Measurements from ENCODE around the gene CFAP299.
"Not testable (repeated sequence)": the region's sequence is repeated elsewhere in the genome, so short reads cannot be mapped to it uniquely, and the experiment has no call there.

CFAP299 gene

DNA sequence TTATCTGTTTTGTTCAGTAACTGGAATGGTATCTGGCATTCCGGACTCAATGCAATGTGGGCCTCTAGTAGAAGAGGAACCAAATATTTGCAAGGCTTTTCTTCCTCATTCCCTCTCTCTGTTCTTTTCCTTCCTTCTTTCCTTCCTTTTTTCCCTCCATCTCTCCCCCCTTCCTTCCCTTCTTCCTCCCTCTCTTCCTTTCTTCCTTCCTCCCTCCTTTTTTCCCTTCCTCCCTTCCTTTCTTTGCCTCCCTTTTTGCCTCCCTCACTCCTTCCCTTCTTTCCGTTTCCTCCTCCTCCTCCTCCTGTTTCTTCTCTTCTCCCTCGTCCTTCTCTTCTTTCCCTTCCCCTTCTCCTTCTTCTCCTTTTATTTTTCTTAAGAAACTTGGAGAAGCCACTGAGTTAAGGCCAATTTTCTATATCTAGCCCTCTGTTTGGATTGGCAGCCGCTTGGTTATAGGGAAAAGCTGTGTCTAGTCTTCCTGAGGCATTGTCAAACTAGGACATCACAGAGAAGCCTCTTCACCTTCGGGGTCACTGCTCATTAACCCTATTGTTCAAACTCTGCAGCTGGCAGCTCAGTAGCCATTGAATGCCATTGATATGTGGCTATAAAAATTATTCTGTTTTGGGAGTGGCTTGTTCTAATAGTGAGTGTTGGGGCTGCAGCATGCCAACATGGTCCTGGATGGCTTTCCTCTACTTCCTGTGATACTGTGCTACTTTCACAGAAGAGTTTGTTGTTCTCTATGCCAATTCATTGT lies 95.9 kb downstream of the CFAP299 start:
- no peak overlapping the region for H3K27ac Mint-ChIP-seq

GRCh38 chr4:80434238-80434637 lies 98.7 kb downstream of the CFAP299 start:
- Mint-ChIP-seq H3K9me3 (ENCODE audit: low read depth) (no peaks in the 10 kb centered on the region), H3K27ac (no peak overlapping the region), H3K4me1 (ENCODE audit: low read depth) (peaks cover 19% of the 10 kb centered on the region), H3K36me3 (peaks cover 5% of the 10 kb centered on the region), H3K27me3 (no peaks in the 10 kb centered on the region), H3K4me3 (no peak overlapping the region)

More for the DNA sequence above, 95.9 kb downstream of the CFAP299 start:
- no peaks in the 10 kb centered on the region for H3K9me3 Mint-ChIP-seq (ENCODE audit: low read depth)
- no peaks in the 10 kb centered on the region for H3K36me3 Mint-ChIP-seq
- H3K27me3 Mint-ChIP-seq = no peaks in the 10 kb centered on the region
- H3K4me1 Mint-ChIP-seq (ENCODE audit: low read depth) = peaks cover 7% of the 10 kb centered on the region
- H3K4me3 Mint-ChIP-seq = no peak overlapping the region

DNA sequence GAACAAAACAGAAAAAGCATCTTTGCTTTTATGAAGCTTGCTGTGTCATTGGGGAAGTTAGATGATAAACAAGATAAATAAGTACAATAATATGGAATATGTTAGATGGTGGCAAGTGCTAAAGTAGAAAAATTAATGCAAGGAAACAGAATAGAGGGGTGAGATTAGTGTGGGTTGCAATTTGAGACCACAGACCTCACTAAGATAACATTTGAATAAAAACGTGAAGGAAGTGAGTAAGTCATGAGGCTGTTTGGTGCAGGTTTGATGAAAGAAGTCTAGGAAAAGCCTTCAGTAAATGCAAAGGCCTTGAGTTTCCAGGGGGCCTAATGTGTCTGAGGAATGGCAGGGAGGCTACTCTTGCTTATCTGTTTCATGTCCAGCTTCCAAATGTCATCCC lies 102.5 kb downstream of the CFAP299 start:
- H3K27ac Mint-ChIP-seq = no peak overlapping the region
- no peaks in the 10 kb centered on the region for H3K27me3 Mint-ChIP-seq
- H3K4me1 Mint-ChIP-seq (ENCODE audit: low read depth) = peaks cover 36% of the 10 kb centered on the region
- H3K9me3 Mint-ChIP-seq (ENCODE audit: low read depth) = peaks cover 20% of the 10 kb centered on the region
- peaks cover 30% of the 10 kb centered on the region for H3K36me3 Mint-ChIP-seq
- no peak overlapping the region for H3K4me3 Mint-ChIP-seq

DNA sequence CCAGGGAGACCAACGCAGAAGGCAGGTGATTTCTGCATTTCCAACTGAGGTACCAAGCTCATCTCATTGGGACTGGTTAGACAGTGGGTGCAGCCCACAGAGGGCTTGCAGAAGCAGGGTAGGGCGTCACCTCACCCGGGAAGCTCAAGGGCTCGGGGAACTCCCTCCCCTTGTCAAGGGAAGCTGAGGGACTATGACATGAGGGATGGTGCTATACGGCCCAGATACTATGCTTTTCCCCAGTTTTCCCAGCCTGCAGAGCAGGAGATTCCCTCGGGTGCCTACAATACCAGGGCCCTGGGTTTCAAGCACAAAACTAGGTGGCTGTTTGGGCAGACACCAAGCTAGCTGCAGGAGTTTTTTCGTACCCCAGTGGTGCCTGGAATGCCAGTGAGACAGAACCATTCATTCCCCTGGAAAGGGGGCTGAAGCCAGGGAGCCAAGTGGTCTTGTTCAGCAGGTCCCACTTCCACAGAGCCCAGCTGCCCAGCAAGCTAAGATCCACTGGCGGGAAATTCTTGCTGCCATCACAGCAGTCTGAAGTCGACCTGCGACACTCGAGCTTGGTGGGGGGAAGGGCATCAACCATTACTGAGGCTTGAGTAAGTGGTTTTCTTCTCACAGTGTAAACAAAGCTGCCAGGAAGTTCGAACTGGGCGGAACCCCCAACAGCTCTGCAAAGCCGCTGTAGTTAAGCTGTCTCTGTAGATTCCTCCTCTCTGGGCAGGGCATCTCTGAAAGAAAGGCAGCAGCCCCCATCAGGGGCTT lies 103.9 kb downstream of the CFAP299 start:
- H3K27me3 Mint-ChIP-seq, H3K27ac Mint-ChIP-seq: not testable (repeated sequence)
- Mint-ChIP-seq H3K4me1 (ENCODE audit: low read depth) (peaks cover 32% of the 10 kb centered on the region), H3K36me3 (peaks cover 32% of the 10 kb centered on the region), H3K4me3 (peak overlapping the region; percentile 3), H3K9me3 (ENCODE audit: low read depth) (peaks cover 23% of the 10 kb centered on the region)

DNA sequence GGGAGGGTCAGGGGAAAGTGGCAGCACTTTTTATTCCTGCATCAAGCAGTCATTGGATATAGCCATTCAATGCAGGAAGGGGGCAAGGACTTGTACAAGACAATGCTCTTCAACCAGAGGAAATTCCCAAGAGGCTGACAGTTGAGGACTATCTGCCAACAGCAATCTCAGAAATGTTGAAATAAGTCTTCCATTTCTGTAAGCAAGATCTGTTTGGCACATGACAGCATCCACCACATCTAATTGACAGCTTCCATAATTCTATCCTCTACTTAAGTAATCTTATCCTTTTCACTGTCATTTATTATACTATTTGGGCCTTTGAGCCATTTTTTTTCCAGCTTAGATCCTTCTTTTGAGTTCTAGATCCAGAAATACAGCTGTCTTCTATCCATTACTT lies 110.7 kb downstream of the CFAP299 start:
- no peak overlapping the region for H3K27ac Mint-ChIP-seq
- H3K4me1 Mint-ChIP-seq (ENCODE audit: low read depth) = no peaks in the 10 kb centered on the region
- peaks cover 23% of the 10 kb centered on the region for H3K9me3 Mint-ChIP-seq (ENCODE audit: low read depth)
- H3K27me3 Mint-ChIP-seq = no peaks in the 10 kb centered on the region
- no peak overlapping the region for H3K4me3 Mint-ChIP-seq
- peaks cover 19% of the 10 kb centered on the region for H3K36me3 Mint-ChIP-seq

DNA sequence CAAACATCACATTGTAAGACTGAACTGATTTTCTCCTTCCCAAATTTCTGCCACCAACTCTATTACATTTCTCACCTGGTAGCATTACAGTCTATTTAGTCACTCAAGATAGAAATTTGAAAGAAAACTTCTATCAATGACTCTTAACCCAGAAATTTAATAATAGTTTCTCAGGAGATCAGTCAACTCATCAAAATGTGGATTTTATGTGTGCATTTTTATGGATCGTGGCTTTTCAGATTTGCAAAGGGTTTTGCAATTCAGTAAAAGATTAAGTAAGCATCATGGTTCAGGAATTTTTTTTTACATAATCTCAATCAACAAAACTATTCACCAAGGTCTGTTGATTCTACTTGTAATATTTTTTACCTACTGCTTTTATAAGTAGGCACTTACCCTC lies 111.1 kb downstream of the CFAP299 start:
- no peaks in the 10 kb centered on the region for H3K27me3 Mint-ChIP-seq
- H3K4me3 Mint-ChIP-seq = no peak overlapping the region
- H3K27ac Mint-ChIP-seq = no peak overlapping the region
- no peaks in the 10 kb centered on the region for H3K4me1 Mint-ChIP-seq (ENCODE audit: low read depth)
- H3K36me3 Mint-ChIP-seq = peaks cover 17% of the 10 kb centered on the region
- H3K9me3 Mint-ChIP-seq (ENCODE audit: low read depth) = peaks cover 19% of the 10 kb centered on the region

DNA sequence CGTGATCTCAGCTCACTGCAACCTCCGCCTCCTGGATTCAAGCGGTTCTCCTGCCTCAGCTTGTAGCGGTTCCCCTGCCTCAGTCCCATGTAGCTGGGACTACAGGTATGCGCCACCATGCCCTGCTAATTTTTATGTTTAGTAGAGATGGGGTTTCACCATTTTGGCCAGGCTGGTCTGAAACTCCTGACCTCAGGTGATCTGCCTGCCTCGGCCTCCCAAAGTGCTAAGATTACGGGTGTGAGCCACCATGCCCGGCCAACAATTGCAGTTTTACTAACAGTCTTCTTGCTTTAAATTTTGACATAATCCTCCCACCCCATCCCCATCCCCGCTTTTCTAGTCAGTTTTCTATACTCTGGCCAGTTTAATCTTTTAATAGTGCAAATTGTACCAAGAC lies 112.0 kb downstream of the CFAP299 start:
- Mint-ChIP-seq H3K27ac (no peak overlapping the region), H3K36me3 (peaks cover 13% of the 10 kb centered on the region), H3K9me3 (ENCODE audit: low read depth) (peaks cover 14% of the 10 kb centered on the region), H3K4me3 (no peak overlapping the region), H3K27me3 (no peaks in the 10 kb centered on the region), H3K4me1 (ENCODE audit: low read depth) (no peaks in the 10 kb centered on the region)

DNA sequence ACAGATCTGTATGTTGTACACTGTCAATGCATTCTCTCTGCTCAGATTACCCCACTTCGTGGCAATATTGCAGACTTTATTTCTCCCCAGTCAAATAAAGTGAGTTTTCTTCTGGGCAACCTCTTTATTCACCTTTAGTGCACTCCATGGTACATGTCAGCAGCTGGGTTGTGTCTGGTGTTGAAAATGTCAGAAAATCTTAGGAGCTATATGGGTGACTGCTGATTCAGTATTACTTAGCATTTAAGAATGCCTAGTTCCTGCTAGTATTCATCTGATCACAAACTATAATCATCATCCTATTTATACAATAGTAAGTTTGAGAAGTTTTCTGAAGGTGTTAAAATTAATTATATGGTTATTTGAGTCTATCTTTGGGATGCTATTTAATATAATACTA lies 112.5 kb downstream of the CFAP299 start:
- no peaks in the 10 kb centered on the region for H3K27me3 Mint-ChIP-seq
- H3K4me3 Mint-ChIP-seq = no peak overlapping the region
- H3K9me3 Mint-ChIP-seq (ENCODE audit: low read depth) = peaks cover 10% of the 10 kb centered on the region
- H3K36me3 Mint-ChIP-seq = peaks cover 10% of the 10 kb centered on the region
- no peak overlapping the region for H3K27ac Mint-ChIP-seq
- no peaks in the 10 kb centered on the region for H3K4me1 Mint-ChIP-seq (ENCODE audit: low read depth)

GRCh38 chr4:80452055-80452454 lies 116.5 kb downstream of the CFAP299 start:
- H3K4me1 Mint-ChIP-seq (ENCODE audit: low read depth) = no peaks in the 10 kb centered on the region
- no peak overlapping the region for H3K27ac Mint-ChIP-seq
- no peaks in the 10 kb centered on the region for H3K27me3 Mint-ChIP-seq
- H3K36me3 Mint-ChIP-seq = peaks cover 15% of the 10 kb centered on the region
- no peak overlapping the region for H3K4me3 Mint-ChIP-seq
- peaks cover 10% of the 10 kb centered on the region for H3K9me3 Mint-ChIP-seq (ENCODE audit: low read depth)

- Mint-ChIP-seq H3K9me3 (ENCODE audit: low read depth) (peaks cover 10% of the 10 kb centered on the region), H3K4me3 (no peak overlapping the region), H3K27ac (no peak overlapping the region), H3K4me1 (ENCODE audit: low read depth) (no peaks in the 10 kb centered on the region), H3K36me3 (peaks cover 15% of the 10 kb centered on the region), H3K27me3 (no peaks in the 10 kb centered on the region)
Measured at GRCh38 chr4:80452768-80453167, 117.2 kb downstream of the CFAP299 start.

DNA sequence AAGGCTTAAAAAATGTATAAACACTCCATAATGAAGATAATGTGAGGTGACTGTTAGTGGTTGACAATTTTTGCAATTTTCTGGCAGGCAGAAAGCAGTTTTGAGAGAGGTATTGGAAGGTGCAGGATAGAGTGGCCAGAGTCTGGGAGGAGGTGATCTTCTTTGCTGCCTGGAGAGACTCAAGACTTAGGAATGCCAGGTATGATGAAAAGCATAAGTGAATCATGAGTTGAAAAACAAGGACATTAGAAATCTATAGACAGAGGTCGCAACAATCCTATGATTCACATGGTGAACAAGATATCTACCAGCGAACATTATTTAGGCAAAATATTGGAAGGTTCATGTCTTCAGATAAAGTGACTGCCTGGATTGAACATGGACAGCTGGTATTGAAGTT lies 118.5 kb downstream of the CFAP299 start:
- Mint-ChIP-seq H3K36me3 (peaks cover 15% of the 10 kb centered on the region), H3K27ac (no peak overlapping the region), H3K4me3 (no peak overlapping the region), H3K27me3 (no peaks in the 10 kb centered on the region), H3K4me1 (ENCODE audit: low read depth) (no peaks in the 10 kb centered on the region), H3K9me3 (ENCODE audit: low read depth) (peaks cover 10% of the 10 kb centered on the region)

DNA sequence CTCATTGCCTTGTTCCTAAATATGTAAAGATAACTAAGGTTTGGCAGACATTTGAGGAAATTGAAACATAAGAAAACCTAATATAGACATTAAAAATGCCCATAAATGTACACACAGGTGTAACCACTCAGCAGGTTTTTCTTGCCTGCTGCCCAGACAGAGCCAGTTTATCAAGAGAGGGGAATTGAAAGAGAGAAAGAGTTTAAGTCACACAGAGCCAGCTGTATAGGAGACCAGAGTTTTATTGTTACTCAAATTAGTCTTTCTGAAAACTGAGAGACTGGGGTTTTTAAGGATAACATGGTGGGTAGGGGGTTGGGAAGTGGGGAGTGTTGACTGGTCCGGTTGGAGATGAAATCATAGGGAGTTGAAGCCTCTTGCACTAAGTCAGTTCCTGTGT lies 119.0 kb downstream of the CFAP299 start:
- Mint-ChIP-seq H3K27ac (no peak overlapping the region), H3K4me1 (ENCODE audit: low read depth) (peaks cover 2% of the 10 kb centered on the region), H3K36me3 (peaks cover 15% of the 10 kb centered on the region), H3K9me3 (ENCODE audit: low read depth) (peaks cover 10% of the 10 kb centered on the region), H3K27me3 (no peaks in the 10 kb centered on the region), H3K4me3 (no peak overlapping the region)

GRCh38 chr4:80459918-80460473 lies 124.5 kb downstream of the CFAP299 start:
- no peaks in the 10 kb centered on the region for H3K27me3 Mint-ChIP-seq
- no peak overlapping the region for H3K4me3 Mint-ChIP-seq
- H3K9me3 Mint-ChIP-seq (ENCODE audit: low read depth) = peaks cover 4% of the 10 kb centered on the region
- peaks cover 32% of the 10 kb centered on the region for H3K4me1 Mint-ChIP-seq (ENCODE audit: low read depth)
- peaks cover 10% of the 10 kb centered on the region for H3K36me3 Mint-ChIP-seq
- no peak overlapping the region for H3K27ac Mint-ChIP-seq

DNA sequence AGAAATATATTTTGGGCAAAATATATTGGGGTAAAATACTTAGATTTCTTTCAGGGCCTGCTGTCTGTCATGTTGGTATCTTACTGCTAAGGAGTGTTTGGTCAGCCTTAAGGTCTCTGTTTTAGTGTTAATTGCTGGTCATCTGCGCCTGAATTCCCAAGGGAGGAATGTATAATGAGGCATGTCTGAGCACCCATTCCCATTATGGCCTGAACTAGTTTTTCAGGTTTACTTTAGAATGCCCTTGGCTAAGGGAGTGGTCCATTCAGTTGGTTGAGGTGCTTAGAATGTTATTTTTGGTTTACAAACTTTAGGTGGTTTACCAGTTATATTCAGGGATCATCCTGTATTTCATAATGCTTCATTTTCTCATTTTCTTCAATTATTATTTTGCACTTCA lies 125.9 kb downstream of the CFAP299 start:
- Mint-ChIP-seq H3K4me1 (ENCODE audit: low read depth) (peaks cover 32% of the 10 kb centered on the region), H3K4me3 (no peak overlapping the region), H3K27me3 (no peaks in the 10 kb centered on the region), H3K27ac (no peak overlapping the region), H3K9me3 (ENCODE audit: low read depth) (peaks cover 4% of the 10 kb centered on the region), H3K36me3 (peaks cover 10% of the 10 kb centered on the region)

- Mint-ChIP-seq H3K9me3 (ENCODE audit: low read depth) (peaks cover 4% of the 10 kb centered on the region), H3K27me3 (no peaks in the 10 kb centered on the region), H3K4me3 (peak overlapping the region; percentile 78), H3K4me1 (ENCODE audit: low read depth) (peaks cover 32% of the 10 kb centered on the region), H3K27ac (peak overlapping the region; percentile 79), H3K36me3 (peaks cover 10% of the 10 kb centered on the region)
Measured at GRCh38 chr4:80462621-80463091, 127.1 kb downstream of the CFAP299 start.
